GM12878 (cell line): ENCODE measurements around the gene PCSK5. TPM values are rescaled to one million over a fixed set of nuclear protein-coding genes. Genes with fewer than 3 reads are reported as not detected.

Experiments used
- ATAC-seq: fragments of 200-7000 bp; cut with Tn5 transposase; 3 replicates; pipeline ENCODE4 v1.9.1; 2020; ENCODE audit warnings: mild to moderate bottlenecking, moderate library complexity
- BruUV-seq: library from RNA; stranded (reverse); fragments of 400-500 nt; replicated peaks from 2 replicates; lab custom pipeline; 2021; lab: Mats Ljungman, UMichigan
- CTCF ChIA-PET: fragments of 300-600 bp; sonication (Branson Sonifier 250); formaldehyde crosslinking; extraction: SDS; loops from one replicate; lab custom pipeline; 2021; ENCODE audit warnings: inconsistent platforms; lab: Yijun Ruan, JAX
- POLR2A ChIA-PET: fragments of 350-600 bp; formaldehyde crosslinking; extraction: SDS; loops from one replicate; lab custom pipeline; 2021; ENCODE audit warnings: inconsistent platforms; lab: Charles Lee
- RAD21 ChIA-PET: fragments of 300-600 bp; sonication (Branson Sonifier 250); formaldehyde crosslinking; loops from one replicate; lab custom pipeline; 2023; ENCODE audit warnings: antibody characterized with exemption; ENCODE audit not compliant: unreplicated experiment; lab: Charles Lee
- SMC1A ChIA-PET: fragments of 300-600 bp; sonication (Branson Sonifier 250); formaldehyde crosslinking; loops from one replicate; lab custom pipeline; 2023; ENCODE audit not compliant: unreplicated experiment, uncharacterized antibody; lab: Charles Lee
- DNase-seq: peaks from one replicate; pipeline ENCODE4 v3.0.0-alpha.2; 2011; ENCODE audit warnings: low read depth, low spot score
- FAIRE-seq: peaks from 3 replicates; lab custom pipeline; 2011; peaks lifted over from hg19 to GRCh38; lab: Jason Lieb, UNC
- H2AFZ ChIP-seq: 2 replicates; pipeline ENCODE4 v1.6.0; 2011; ENCODE audit warnings: low read depth, low read length, control low read depth; ENCODE audit not compliant: control insufficient read depth
- H3K27ac ChIP-seq: 2 replicates; pipeline ENCODE4 v1.5.1; 2011; ENCODE audit warnings: control low read depth; ENCODE audit not compliant: control insufficient read depth, insufficient read depth
- H3K27me3 ChIP-seq, 2 experiments: replicated peaks in 1 of 2; 2 replicates each; pipeline versions ENCODE4 v1.6.0 to v1.6.1; 2011; ENCODE audit warnings: low read length in 1 of 2; ENCODE audit not compliant: control insufficient read depth in 2 of 2, insufficient read depth in 2 of 2
- H3K36me3 ChIP-seq, 2 experiments: 2 replicates each; pipeline ENCODE4 v1.5.1; 2011; ENCODE audit warnings: low read length in 1 of 2; ENCODE audit not compliant: control insufficient read depth in 2 of 2, insufficient read depth in 2 of 2
- H3K4me1 ChIP-seq: 2 replicates; pipeline ENCODE4 v1.6.1; 2011; ENCODE audit warnings: mild to moderate bottlenecking, low read length, moderate library complexity, mixed read lengths; ENCODE audit not compliant: control insufficient read depth, insufficient read depth
- H3K4me2 ChIP-seq: 2 replicates; pipeline ENCODE4 v1.6.0; 2011; ENCODE audit warnings: control low read depth; ENCODE audit not compliant: control insufficient read depth, insufficient read depth
- H3K4me3 ChIP-seq: fragments of 200-600 bp; sonication (generic); 2 replicates; pipeline ENCODE4 v1.5.1; 2016
- H3K79me2 ChIP-seq: 2 replicates; pipeline ENCODE4 v1.6.0; 2011; ENCODE audit warnings: low read length; ENCODE audit not compliant: control insufficient read depth, insufficient read depth
- H3K9ac ChIP-seq: 2 replicates; pipeline ENCODE4 v1.8.0; 2011; ENCODE audit warnings: low read length, control low read depth, mixed read lengths; ENCODE audit not compliant: control insufficient read depth, insufficient read depth
- H3K9me3 ChIP-seq: replicated peaks from 3 replicates; pipeline ENCODE4 v1.5.1; 2011; ENCODE audit warnings: mild to moderate bottlenecking, low read length; ENCODE audit not compliant: control insufficient read depth, insufficient read depth
- H4K20me1 ChIP-seq: 2 replicates; pipeline ENCODE4 v1.6.0; 2011; ENCODE audit not compliant: control insufficient read depth, insufficient read depth
- CEBPB ChIP-seq, 2 experiments: fragments of 150-350 bp in 1 of 2; IDR thresholded peaks; 2 replicates each; pipeline ENCODE4 v1.6.1; 2012 to 2014; ENCODE audit warnings: low read depth in 2 of 2, low read length in 2 of 2, borderline replicate concordance in 1 of 2, inconsistent platforms in 1 of 2
- EED ChIP-seq: sonication (generic); IDR thresholded peaks from 2 replicates; pipeline ENCODE4 v1.6.1; 2016; ENCODE audit warnings: antibody characterized with exemption, low read depth
- KLF5 ChIP-seq: fragments of 450-650 bp; IDR thresholded peaks from 2 replicates; pipeline ENCODE4 v1.6.1; 2014; ENCODE audit warnings: mild to moderate bottlenecking; ENCODE audit not compliant: partially characterized antibody
- MEF2B ChIP-seq: fragments of 450-650 bp; IDR thresholded peaks from 2 replicates; pipeline ENCODE4 v1.6.1; 2018; ENCODE audit warnings: mild to moderate bottlenecking, moderate library complexity; ENCODE audit not compliant: partially characterized antibody, poor library complexity, severe bottlenecking
- MLLT1 ChIP-seq: fragments of 450-650 bp; IDR thresholded peaks from 2 replicates; pipeline ENCODE4 v1.6.1; 2016; ENCODE audit warnings: mild to moderate bottlenecking
- MXI1 ChIP-seq: fragments of 150-350 bp; IDR thresholded peaks from 2 replicates; pipeline ENCODE4 v1.6.1; 2011; ENCODE audit warnings: low read depth, mild to moderate bottlenecking, inconsistent platforms, low read length, improper control_type of control experiment
- NR2C1 ChIP-seq: fragments of 450-650 bp; IDR thresholded peaks from 2 replicates; pipeline ENCODE4 v1.6.1; 2017; ENCODE audit warnings: antibody characterized with exemption, mild to moderate bottlenecking, moderate library complexity
- NR2F1 ChIP-seq: fragments of 450-650 bp; conservative IDR thresholded peaks from 2 replicates; pipeline ENCODE4 v1.6.1; 2017; ENCODE audit warnings: mild to moderate bottlenecking
- PKNOX1 ChIP-seq: fragments of 450-650 bp; IDR thresholded peaks from 2 replicates; pipeline ENCODE4 v1.6.1; 2016; ENCODE audit warnings: mild to moderate bottlenecking
- TBL1XR1 ChIP-seq: IDR thresholded peaks from 2 replicates; pipeline ENCODE4 v1.6.1; 2012; ENCODE audit warnings: low read depth, low read length, improper control_type of control experiment
- YY1 ChIP-seq: IDR thresholded peaks from 2 replicates; pipeline ENCODE4 v1.6.1; 2011; ENCODE audit warnings: low read depth, mild to moderate bottlenecking, low read length
- WGBS: methylation state at CpG from one replicate; pipeline ENCODE4 v1.1.6; 2016; ENCODE audit warnings: low lambda C conversion rate; ENCODE audit not compliant: insufficient replicate concordance, insufficient coverage; ENCODE audit errors: missing lambda C conversion rate; 5-methylcytosine and 5-hydroxymethylcytosine counted together
- in situ Hi-C: fragments of 300-500 bp; cut with MboI; formaldehyde crosslinking; loops from 9 replicates; pipeline ENCODE4 v1.14.3; 2018; ENCODE audit warnings: mixed read lengths
- intact Hi-C: fragments of 100-400 bp; cut with micrococcal nuclease; formaldehyde crosslinking; loops from one replicate; pipeline ENCODE4 v1.14.2; 2022; ENCODE audit not compliant: unreplicated experiment
- polyA plus RNA-seq, 11 experiments: library from polyadenylated mRNA; depleted of rRNA in 4 of 11; unstranded in 6 of 11; stranded (reverse) in 5 of 11; fragments of >200 nt; fragmentation: Nextera tagmentation in 4 of 11; fragmentation: Illumina TruSeq in 1 of 11; extraction: Ambion mirVana in 4 of 11; extraction: Trizol in 1 of 11; gene quantifications; 1 replicate in 1 of 11; 2 replicates in 10 of 11; pipeline versions ENCODE4 v1.2.1 to v1.2.3, GENCODE V29; 2011 to 2016; ENCODE audit warnings: inconsistent platforms in 2 of 11, missing spikeins in 2 of 11, low read depth in 1 of 11
- total RNA-seq, 4 experiments: library from RNA; depleted of rRNA in 3 of 4; stranded (reverse); fragments of >200 nt in 3 of 4; fragmentation: Illumina TruSeq in 1 of 4; extraction: Trizol in 1 of 4; gene quantifications; 2 replicates each; pipeline versions ENCODE4 v1.2.1 to v1.2.3, GENCODE V29; 2013 to 2021

The PCSK5 gene
- total and polyA plus RNA-seq, 10 of the 15 experiments (the other 5 are each of a cell fraction or from before 2014, with no cell fraction given): 0.01 to 0.13 (median 0.04) TPM; not detected in 3

- H3K4me3 ChIP-seq: no peak overlapping the region
- no peaks in the 10 kb centered on the region; the same call in none of the 2 replicates for H3K4me1 ChIP-seq
- no peak for FAIRE-seq
- no TSS peak for BruUV-seq
- H3K9me3 ChIP-seq: no peaks in the 10 kb centered on the region
- SMC1A ChIA-PET: no interaction called here
- WGBS: 39% methylated on average over 6 of the region's 6 CpGs
- no peaks in the 10 kb centered on the region for H4K20me1 ChIP-seq
- TF ChIP-seq NR2F1 (no peak), PKNOX1 (no peak), YY1 (no peak), EED (no peak)
- H3K79me2 ChIP-seq: no peaks in the 10 kb centered on the region
- no peak overlapping the region for H3K27ac ChIP-seq
- H3K27me3 ChIP-seq: no peaks in the 10 kb centered on the region; a peak in 1 of 4 replicates
- intact Hi-C loops (no loop called here), in situ Hi-C loops (no loop called here)
- H3K36me3 ChIP-seq: no peaks in the 10 kb centered on the region
- no peak overlapping the region for H2AFZ ChIP-seq
- RAD21 ChIA-PET: no interaction called here
- no peak overlapping the region for H3K4me2 ChIP-seq
- no peak for DNase-seq
- CTCF ChIA-PET: no interaction called here
- POLR2A ChIA-PET: no interaction called here
- no peak overlapping the region for H3K9ac ChIP-seq
- no peak for ATAC-seq
Measured at GRCh38 chr9:76150013-76150412, 259.5 kb downstream of the PCSK5 start.

GRCh38 chr9:76151267-76151666 lies 260.8 kb downstream of the PCSK5 start:
- ATAC-seq (no peak), DNase-seq (no peak), FAIRE-seq (no peak)
- ChIA-PET CTCF (interaction anchor here (0.6 kb wide), 1 partner anchor 202 kb away, joined by 3 read pairs; no protein-coding TSS in a partner anchor), RAD21 (no interaction called here), SMC1A (interaction anchor here (2.9 kb wide), 1 partner anchor 10 kb away, joined by 9 read pairs; no protein-coding TSS in a partner anchor), POLR2A (no interaction called here)
- WGBS: 11% methylated on average over 5 of the region's 5 CpGs
- H4K20me1 ChIP-seq: no peaks in the 10 kb centered on the region
- no peaks in the 10 kb centered on the region for H3K36me3 ChIP-seq
- TF ChIP-seq NR2C1: no peak
- no peak for TF ChIP-seq MLLT1
- no peak for TF ChIP-seq TBL1XR1
- no peak for TF ChIP-seq KLF5
- no peak for TF ChIP-seq MXI1
- no peak for TF ChIP-seq CEBPB (IDR thresholded peaks at IDR 0.05; ENCODE audit: borderline replicate concordance in 1 of 2, low read depth in 2 of 2, low read length in 2 of 2)
- no peak for TF ChIP-seq MEF2B
- H3K79me2 ChIP-seq: no peaks in the 10 kb centered on the region
- intact Hi-C loops: no loop called here
- in situ Hi-C loops: no loop called here
- H3K9ac ChIP-seq: no peak overlapping the region
- H3K9me3 ChIP-seq: no peaks in the 10 kb centered on the region
- H3K27me3 ChIP-seq: no peaks in the 10 kb centered on the region; a peak in 1 of 4 replicates
- BruUV-seq: no TSS peak
- no peak overlapping the region for H3K4me3 ChIP-seq
- H2AFZ ChIP-seq: no peak overlapping the region
- no peak overlapping the region for H3K27ac ChIP-seq
- H3K4me2 ChIP-seq: no peak overlapping the region
- no peaks in the 10 kb centered on the region; the same call in none of the 2 replicates for H3K4me1 ChIP-seq
